ENCODE data around the gene PLA2G2C.

PLA2G2C gene

GRCh38 chr1:20195462-20195780, 9.1 kb upstream of the PLA2G2C start:
- H3K36me3 ChIP-seq (ENCODE audit: insufficient read depth, low read length), result no peaks in the 10 kb centered on the region
- no peaks in the 10 kb centered on the region for H3K9me3 ChIP-seq (ENCODE audit: control insufficient read depth, insufficient read depth, low read length)
- H3K4me1 ChIP-seq (ENCODE audit: insufficient read depth, low read length), result peaks cover 7% of the 10 kb centered on the region
- no peak overlapping the region for H3K9ac ChIP-seq (ENCODE audit: low read depth, low read length)

GRCh38 chr1:20194757-20195461, 8.6 kb upstream of the PLA2G2C start:
- no peak overlapping the region for H3K9ac ChIP-seq (ENCODE audit: low read depth, low read length)
- H3K9me3 ChIP-seq (ENCODE audit: control insufficient read depth, insufficient read depth, low read length), result no peaks in the 10 kb centered on the region

GRCh38 chr1:20194224-20194623, 7.9 kb upstream of the PLA2G2C start:
- Histone ChIP-seq H3K36me3 (ENCODE audit: insufficient read depth, low read length) (no peaks in the 10 kb centered on the region), H3K9me3 (ENCODE audit: control insufficient read depth, insufficient read depth, low read length) (no peaks in the 10 kb centered on the region), H3K9ac (ENCODE audit: low read depth, low read length) (no peak overlapping the region), H3K4me1 (ENCODE audit: insufficient read depth, low read length) (peaks cover 7% of the 10 kb centered on the region)

More at GRCh38 chr1:20194757-20195461, 8.6 kb upstream of the PLA2G2C start:
- no peaks in the 10 kb centered on the region for H3K36me3 ChIP-seq (ENCODE audit: insufficient read depth, low read length)
- H3K4me1 ChIP-seq (ENCODE audit: insufficient read depth, low read length), result peaks cover 7% of the 10 kb centered on the region

GRCh38 chr1:20192871-20193411, 6.6 kb upstream of the PLA2G2C start:
- H3K4me1 ChIP-seq (ENCODE audit: insufficient read depth, low read length), result peaks cover 7% of the 10 kb centered on the region
- H3K9ac ChIP-seq (ENCODE audit: low read depth, low read length), result no peak overlapping the region

GRCh38 chr1:20192364-20192763, 6.0 kb upstream of the PLA2G2C start:
- Histone ChIP-seq H3K36me3 (ENCODE audit: insufficient read depth, low read length) (no peaks in the 10 kb centered on the region), H3K9ac (ENCODE audit: low read depth, low read length) (no peak overlapping the region), H3K9me3 (ENCODE audit: control insufficient read depth, insufficient read depth, low read length) (no peaks in the 10 kb centered on the region), H3K4me1 (ENCODE audit: insufficient read depth, low read length) (peaks cover 7% of the 10 kb centered on the region)

More at GRCh38 chr1:20192871-20193411, 6.6 kb upstream of the PLA2G2C start:
- Histone ChIP-seq H3K36me3 (ENCODE audit: insufficient read depth, low read length) (no peaks in the 10 kb centered on the region), H3K9me3 (ENCODE audit: control insufficient read depth, insufficient read depth, low read length) (no peaks in the 10 kb centered on the region)

- H3K4me1 ChIP-seq (ENCODE audit: insufficient read depth, low read length), result peaks cover 7% of the 10 kb centered on the region
- H3K9ac ChIP-seq (ENCODE audit: low read depth, low read length), result no peak overlapping the region
- no peaks in the 10 kb centered on the region for H3K9me3 ChIP-seq (ENCODE audit: control insufficient read depth, insufficient read depth, low read length)
- H3K36me3 ChIP-seq (ENCODE audit: insufficient read depth, low read length), result no peaks in the 10 kb centered on the region
These were observed 5.0 kb upstream of the PLA2G2C start for GRCh38 chr1:20191266-20191825.

- Histone ChIP-seq H3K9me3 (ENCODE audit: control insufficient read depth, insufficient read depth, low read length) (no peaks in the 10 kb centered on the region), H3K36me3 (ENCODE audit: insufficient read depth, low read length) (no peaks in the 10 kb centered on the region), H3K4me1 (ENCODE audit: insufficient read depth, low read length) (peaks cover 7% of the 10 kb centered on the region), H3K9ac (ENCODE audit: low read depth, low read length) (no peak overlapping the region)
These were observed 4.2 kb upstream of the PLA2G2C start for GRCh38 chr1:20190256-20191160.

GRCh38 chr1:20189664-20190063, 3.3 kb upstream of the PLA2G2C start:
- Histone ChIP-seq H3K9me3 (ENCODE audit: control insufficient read depth, insufficient read depth, low read length) (no peaks in the 10 kb centered on the region), H3K4me1 (ENCODE audit: insufficient read depth, low read length) (peaks cover 3% of the 10 kb centered on the region; the same call in 1 of the 2 replicates), H3K36me3 (ENCODE audit: insufficient read depth, low read length) (no peaks in the 10 kb centered on the region), H3K9ac (ENCODE audit: low read depth, low read length) (no peak overlapping the region)

- Histone ChIP-seq H3K4me1 (ENCODE audit: insufficient read depth, low read length) (no peaks in the 10 kb centered on the region), H3K9ac (ENCODE audit: low read depth, low read length) (no peak overlapping the region), H3K9me3 (ENCODE audit: control insufficient read depth, insufficient read depth, low read length) (no peaks in the 10 kb centered on the region), H3K36me3 (ENCODE audit: insufficient read depth, low read length) (no peaks in the 10 kb centered on the region)
These were observed 2.1 kb upstream of the PLA2G2C start for GRCh38 chr1:20188455-20188817.

GRCh38 chr1:20187813-20188454, 1.6 kb upstream of the PLA2G2C start:
- Histone ChIP-seq H3K36me3 (ENCODE audit: insufficient read depth, low read length) (no peaks in the 10 kb centered on the region), H3K9ac (ENCODE audit: low read depth, low read length) (no peak overlapping the region), H3K9me3 (ENCODE audit: control insufficient read depth, insufficient read depth, low read length) (no peaks in the 10 kb centered on the region), H3K4me1 (ENCODE audit: insufficient read depth, low read length) (no peaks in the 10 kb centered on the region)

GRCh38 chr1:20187103-20187812, 940 bp upstream of the PLA2G2C start:
- Histone ChIP-seq H3K9ac (ENCODE audit: low read depth, low read length) (no peak overlapping the region), H3K36me3 (ENCODE audit: insufficient read depth, low read length) (no peaks in the 10 kb centered on the region), H3K9me3 (ENCODE audit: control insufficient read depth, insufficient read depth, low read length) (no peaks in the 10 kb centered on the region), H3K4me1 (ENCODE audit: insufficient read depth, low read length) (no peaks in the 10 kb centered on the region)

- Histone ChIP-seq H3K9me3 (ENCODE audit: control insufficient read depth, insufficient read depth, low read length) (no peaks in the 10 kb centered on the region), H3K9ac (ENCODE audit: low read depth, low read length) (peak overlapping the region; percentile 72; the same call in 1 of the 2 replicates), H3K36me3 (ENCODE audit: insufficient read depth, low read length) (no peaks in the 10 kb centered on the region), H3K4me1 (ENCODE audit: insufficient read depth, low read length) (no peaks in the 10 kb centered on the region)
These were observed 1.1 kb downstream of the PLA2G2C start for GRCh38 chr1:20184997-20185833.

- H3K9ac ChIP-seq (ENCODE audit: low read depth, low read length), result peak overlapping the region; percentile 72; the same call in 1 of the 2 replicates
- H3K4me1 ChIP-seq (ENCODE audit: insufficient read depth, low read length), result no peaks in the 10 kb centered on the region
These were observed 1.8 kb downstream of the PLA2G2C start for GRCh38 chr1:20184481-20184900.

More at GRCh38 chr1:20184481-20184900, 1.8 kb downstream of the PLA2G2C start:
- Histone ChIP-seq H3K36me3 (ENCODE audit: insufficient read depth, low read length) (no peaks in the 10 kb centered on the region), H3K9me3 (ENCODE audit: control insufficient read depth, insufficient read depth, low read length) (no peaks in the 10 kb centered on the region)

All from ES-I3 (cell line).